Tibial artery (tissue), 4 donors: ENCODE measurements around the gene FAM186B.

Experiments used
- DNase-seq, 2 donors: peaks; one replicate each; pipeline ENCODE4 v3.0.0-alpha.2; 2019
- H3K27ac ChIP-seq, 2 donors: fragments of 200-600 bp; sonication (generic) in 1 of 2; 1 replicate in 1 of 2; 2 replicates in 1 of 2; pipeline ENCODE4 v1.5.1; 2018 to 2019; ENCODE audit warnings: mild to moderate bottlenecking in 1 of 2
- H3K27me3 ChIP-seq, 2 donors: fragments of 200-600 bp; sonication (generic) in 1 of 2; one replicate each; pipeline versions ENCODE4 v1.5.1 to v1.6.0; 2016 to 2019
- H3K36me3 ChIP-seq, 3 donors: fragments of 200-600 bp; sonication (generic) in 2 of 3; one replicate each; pipeline ENCODE4 v1.5.1; 2016 to 2019; ENCODE audit warnings: mild to moderate bottlenecking in 2 of 3
- H3K4me1 ChIP-seq, 4 donors: fragments of 200-600 bp; sonication (generic) in 2 of 4; 1 replicate in 3 of 4; 2 replicates in 1 of 4; pipeline ENCODE4 v1.5.1; 2016 to 2019
- H3K4me3 ChIP-seq, 2 donors: fragments of 200-600 bp; sonication (generic) in 1 of 2; 1 replicate in 1 of 2; 2 replicates in 1 of 2; pipeline ENCODE4 v1.5.1; 2018 to 2019; ENCODE audit warnings: mild to moderate bottlenecking in 2 of 2
- H3K9me3 ChIP-seq, 3 donors: fragments of 200-600 bp; sonication (generic) in 1 of 3; one replicate each; pipeline ENCODE4 v1.5.1; 2016 to 2019
- intact Hi-C: fragments of 100-400 bp; cut with DNase I; formaldehyde crosslinking; loops from one replicate; pipeline ENCODE4 v1.15.0; 2023; ENCODE audit warnings: low total_unique reads
- TF ChIP-seq, protein P1 (sequence below), 2 experiments: fragments of 200-600 bp in 1 of 2; fragments of 450-650 bp in 1 of 2; IDR thresholded peaks; one replicate each; pipeline ENCODE4 v1.5.1; 2017 to 2019; ENCODE audit warnings: antibody characterized with exemption in 2 of 2, mild to moderate bottlenecking in 1 of 2, moderate library complexity in 1 of 2

FAM186B gene

DNA sequence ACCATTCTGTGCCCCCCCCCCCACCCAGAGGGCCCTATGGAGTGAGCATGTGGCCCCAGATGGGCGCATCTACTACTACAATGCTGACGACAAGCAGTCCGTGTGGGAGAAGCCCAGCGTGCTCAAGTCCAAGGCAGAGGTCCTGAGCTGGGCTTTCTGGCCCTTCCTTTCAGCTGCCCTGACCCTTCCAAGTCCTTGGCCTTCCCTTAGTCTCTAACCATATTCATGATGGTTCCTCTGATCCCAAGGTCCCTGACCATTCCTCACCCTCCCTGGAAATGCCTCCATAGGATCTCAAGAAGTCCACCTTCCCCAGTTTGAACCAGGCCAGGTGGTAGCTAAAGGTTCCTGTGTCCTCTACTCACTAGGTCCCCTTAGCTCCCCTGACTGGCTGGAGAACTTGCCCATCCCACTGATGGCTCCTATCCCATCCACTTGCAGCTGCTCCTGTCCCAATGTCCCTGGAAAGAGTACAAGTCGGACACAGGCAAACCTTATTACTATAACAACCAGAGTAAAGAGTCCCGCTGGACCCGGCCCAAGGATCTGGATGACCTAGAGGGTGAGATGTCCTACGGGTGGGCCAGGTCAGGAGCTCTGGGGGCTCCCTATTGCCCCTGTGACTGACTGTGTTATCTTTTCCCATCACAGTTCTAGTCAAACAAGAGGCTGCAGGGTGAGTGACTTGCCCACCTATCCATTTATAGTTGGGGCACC lies 27.7 kb upstream of the FAM186B start:
- TF ChIP-seq, protein P1, sequence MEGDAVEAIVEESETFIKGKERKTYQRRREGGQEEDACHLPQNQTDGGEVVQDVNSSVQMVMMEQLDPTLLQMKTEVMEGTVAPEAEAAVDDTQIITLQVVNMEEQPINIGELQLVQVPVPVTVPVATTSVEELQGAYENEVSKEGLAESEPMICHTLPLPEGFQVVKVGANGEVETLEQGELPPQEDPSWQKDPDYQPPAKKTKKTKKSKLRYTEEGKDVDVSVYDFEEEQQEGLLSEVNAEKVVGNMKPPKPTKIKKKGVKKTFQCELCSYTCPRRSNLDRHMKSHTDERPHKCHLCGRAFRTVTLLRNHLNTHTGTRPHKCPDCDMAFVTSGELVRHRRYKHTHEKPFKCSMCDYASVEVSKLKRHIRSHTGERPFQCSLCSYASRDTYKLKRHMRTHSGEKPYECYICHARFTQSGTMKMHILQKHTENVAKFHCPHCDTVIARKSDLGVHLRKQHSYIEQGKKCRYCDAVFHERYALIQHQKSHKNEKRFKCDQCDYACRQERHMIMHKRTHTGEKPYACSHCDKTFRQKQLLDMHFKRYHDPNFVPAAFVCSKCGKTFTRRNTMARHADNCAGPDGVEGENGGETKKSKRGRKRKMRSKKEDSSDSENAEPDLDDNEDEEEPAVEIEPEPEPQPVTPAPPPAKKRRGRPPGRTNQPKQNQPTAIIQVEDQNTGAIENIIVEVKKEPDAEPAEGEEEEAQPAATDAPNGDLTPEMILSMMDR (IDR thresholded peaks at IDR 0.05): no peak
- no peak for DNase-seq
- Histone ChIP-seq H3K9me3 (no peaks in the 10 kb centered on the region), H3K27me3 (no peaks in the 10 kb centered on the region), H3K4me3 (no peak overlapping the region), H3K4me1 (peaks cover 0 to 13% (median 7%) of the 10 kb centered on the region in 4 donors), H3K36me3 (peaks cover 4 to 73% (median 32%) of the 10 kb centered on the region in 3 donors), H3K27ac (no peak overlapping the region)
- intact Hi-C loops: no loop called here

DNA sequence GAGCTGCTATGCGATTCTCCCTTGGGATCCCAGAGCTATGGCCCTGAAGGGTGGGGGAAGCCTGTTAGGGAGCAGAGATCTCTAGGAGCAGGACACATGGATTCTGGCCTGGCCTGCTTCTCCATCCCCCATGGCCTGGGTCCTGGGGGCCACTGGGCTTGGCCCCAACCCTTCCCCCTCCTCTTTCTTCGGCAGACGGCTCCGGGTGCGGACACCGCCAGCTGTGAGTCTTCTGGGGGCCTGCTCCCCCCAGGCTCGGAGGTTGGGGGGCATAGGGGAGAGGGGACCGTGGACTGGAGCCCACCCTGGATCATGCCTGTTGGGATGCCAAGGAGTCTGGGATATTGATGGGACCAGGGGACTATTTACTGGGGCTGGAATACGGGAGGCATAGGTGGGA lies 27.0 kb upstream of the FAM186B start:
- Histone ChIP-seq H3K27me3 (no peaks in the 10 kb centered on the region), H3K4me3 (no peak overlapping the region), H3K9me3 (no peaks in the 10 kb centered on the region), H3K4me1 (peaks cover 0 to 11% (median 6%) of the 10 kb centered on the region in 4 donors), H3K36me3 (peaks cover 4 to 67% (median 26%) of the 10 kb centered on the region in 3 donors), H3K27ac (no peak overlapping the region)
- intact Hi-C loops: no loop called here
- DNase-seq: no peak
- TF ChIP-seq, protein P1 (IDR thresholded peaks at IDR 0.05): no peak

DNA sequence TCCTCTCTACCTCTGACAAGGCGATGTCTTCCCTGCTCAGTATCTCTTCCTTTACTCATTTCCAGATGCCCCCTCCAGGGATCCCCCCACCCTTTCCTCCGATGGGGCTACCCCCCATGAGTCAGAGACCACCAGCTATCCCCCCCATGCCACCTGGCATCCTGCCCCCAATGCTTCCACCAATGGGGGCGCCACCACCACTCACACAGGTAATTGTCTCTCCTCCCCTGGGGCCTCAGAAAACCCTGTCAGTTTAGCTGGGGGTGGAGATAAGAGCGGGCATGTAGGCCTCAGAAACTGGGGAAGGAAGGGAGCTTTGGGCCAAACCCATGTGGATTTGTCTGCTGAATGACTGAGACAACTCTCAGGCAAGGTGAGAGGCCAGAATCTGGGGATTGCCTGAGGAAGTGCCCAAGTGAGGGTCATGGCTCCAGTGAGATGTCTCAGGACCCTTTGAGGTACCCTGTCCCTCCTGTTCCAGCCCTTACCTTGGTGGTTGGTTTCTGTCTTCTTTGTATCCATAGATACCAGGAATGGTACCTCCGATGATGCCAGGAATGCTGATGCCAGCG lies 26.0 kb upstream of the FAM186B start:
- intact Hi-C loops: no loop called here
- Histone ChIP-seq H3K4me1 (peaks cover 0 to 1% (median under 1%) of the 10 kb centered on the region in 4 donors), H3K27me3 (no peaks in the 10 kb centered on the region), H3K36me3 (peaks cover 4 to 60% (median 26%) of the 10 kb centered on the region in 3 donors), H3K27ac (no peak overlapping the region), H3K4me3 (no peak overlapping the region), H3K9me3 (no peaks in the 10 kb centered on the region)
- TF ChIP-seq, protein P1 (IDR thresholded peaks at IDR 0.05): no peak
- no peak for DNase-seq

DNA sequence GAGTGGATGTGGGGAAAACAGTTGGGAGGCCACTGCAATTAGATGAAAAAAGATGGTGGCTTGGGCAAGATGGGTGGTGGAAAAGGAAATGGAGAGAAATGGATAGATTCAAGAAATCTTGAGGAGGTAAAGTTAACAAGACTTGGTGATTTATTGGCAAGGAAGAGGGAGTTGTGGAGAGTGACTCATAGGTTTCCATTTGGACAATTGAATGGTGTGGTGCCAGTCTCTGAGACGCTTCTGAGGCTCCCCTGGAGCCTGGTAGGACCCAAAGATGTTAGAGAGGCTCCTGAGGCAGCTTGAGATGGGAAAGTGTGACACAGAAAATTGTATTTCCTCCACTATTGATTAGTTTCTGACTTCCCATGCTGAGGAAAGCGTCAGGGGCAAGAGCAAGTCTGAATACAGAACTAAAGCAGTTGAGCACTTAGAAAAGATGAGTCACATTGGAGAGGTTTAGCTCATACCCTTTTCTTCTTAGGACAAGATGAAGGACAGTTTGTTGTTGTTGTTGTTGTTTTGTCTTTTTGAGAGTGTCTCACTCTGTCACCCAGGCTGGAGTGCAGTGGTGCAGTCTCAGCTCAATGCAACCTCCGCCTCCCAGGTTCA lies 22.4 kb upstream of the FAM186B start:
- H3K9me3 ChIP-seq: no peaks in the 10 kb centered on the region
- intact Hi-C loops: no loop called here
- no peak overlapping the region for H3K27ac ChIP-seq
- peaks cover 0 to 28% (median 16%) of the 10 kb centered on the region in 3 donors for H3K36me3 ChIP-seq
- TF ChIP-seq, protein P1 (IDR thresholded peaks at IDR 0.05): no peak
- H3K27me3 ChIP-seq: no peaks in the 10 kb centered on the region
- DNase-seq: no peak
- H3K4me1 ChIP-seq: peaks cover 0 to 9% (median 0%) of the 10 kb centered on the region in 4 donors
- H3K4me3 ChIP-seq: no peak overlapping the region

DNA sequence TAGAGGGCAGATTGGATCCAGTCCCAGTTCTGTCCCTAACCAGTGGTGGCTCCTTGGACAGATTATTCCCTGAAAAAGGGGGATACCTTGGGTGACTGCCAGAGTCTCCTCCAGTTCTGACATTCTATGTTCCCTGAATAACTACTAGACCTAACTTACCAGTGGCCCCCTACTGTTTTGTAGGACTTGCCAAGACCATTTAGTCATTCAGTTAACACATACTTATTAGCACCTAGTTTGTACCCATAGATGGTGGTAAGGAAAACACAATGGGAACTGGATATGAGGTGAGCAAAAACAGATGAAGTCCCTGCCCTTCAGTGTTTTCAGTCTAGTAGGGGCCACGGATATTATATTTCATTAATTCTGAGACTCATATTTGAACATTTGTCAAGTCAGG lies 21.4 kb upstream of the FAM186B start:
- TF ChIP-seq, protein P1 (IDR thresholded peaks at IDR 0.05): no peak
- peaks cover 0 to 18% (median 7%) of the 10 kb centered on the region in 3 donors for H3K36me3 ChIP-seq
- no peak overlapping the region for H3K27ac ChIP-seq
- no peaks in the 10 kb centered on the region for H3K9me3 ChIP-seq
- DNase-seq: no peak
- H3K27me3 ChIP-seq: no peaks in the 10 kb centered on the region
- no peak overlapping the region for H3K4me3 ChIP-seq
- H3K4me1 ChIP-seq: peaks cover 0 to 16% (median 5%) of the 10 kb centered on the region in 4 donors
- intact Hi-C loops: no loop called here
